Trophoblast cell (in vitro differentiated cells and primary cell): ENCODE measurements around the gene SLAIN1.

Experiments used
- DNase-seq, 2 donors: peaks; one replicate each; pipeline ENCODE4 v3.0.0-alpha.2; 2016
- H2AFZ ChIP-seq: 2 replicates; pipeline ENCODE4 v1.6.1; 2013; ENCODE audit warnings: low read length, moderate library complexity, mild to moderate bottlenecking; ENCODE audit not compliant: insufficient read depth, poor library complexity
- H2AK5ac ChIP-seq: 2 replicates; pipeline ENCODE4 v1.6.1; 2013; ENCODE audit warnings: mild to moderate bottlenecking, low read length
- H2BK120ac ChIP-seq: 2 replicates; pipeline ENCODE4 v1.6.1; 2013; ENCODE audit warnings: low read length, mild to moderate bottlenecking, moderate library complexity; ENCODE audit not compliant: insufficient read depth, poor library complexity
- H2BK12ac ChIP-seq: 2 replicates; pipeline ENCODE4 v1.6.1; 2013; ENCODE audit warnings: mild to moderate bottlenecking, low read length, moderate library complexity
- H2BK5ac ChIP-seq: 2 replicates; pipeline ENCODE4 v1.6.1; 2013; ENCODE audit warnings: low read length, low read depth, moderate library complexity, mild to moderate bottlenecking; ENCODE audit not compliant: poor library complexity
- H3K14ac ChIP-seq: 2 replicates; pipeline ENCODE4 v1.6.1; 2013; ENCODE audit warnings: mild to moderate bottlenecking, low read length
- H3K18ac ChIP-seq: 2 replicates; pipeline ENCODE4 v1.6.1; 2013; ENCODE audit warnings: mild to moderate bottlenecking, low read length
- H3K23ac ChIP-seq: 2 replicates; pipeline ENCODE4 v1.6.1; 2013; ENCODE audit warnings: low read length
- H3K27ac ChIP-seq: 2 replicates; pipeline ENCODE4 v1.5.1; 2013; ENCODE audit warnings: low read depth, mild to moderate bottlenecking, inconsistent platforms, low read length, moderate library complexity
- H3K27me3 ChIP-seq: 2 replicates; pipeline ENCODE4 v1.6.1; 2013; ENCODE audit warnings: inconsistent platforms, mild to moderate bottlenecking, low read length, moderate library complexity; ENCODE audit not compliant: insufficient read depth
- H3K36me3 ChIP-seq, 2 experiments: 1 replicate in 1 of 2; 2 replicates in 1 of 2; pipeline ENCODE4 v1.6.1; 2013; ENCODE audit warnings: low read length in 2 of 2, mild to moderate bottlenecking in 2 of 2, moderate library complexity in 1 of 2; ENCODE audit not compliant: insufficient read depth in 2 of 2, control insufficient read depth in 1 of 2
- H3K4ac ChIP-seq: 2 replicates; pipeline ENCODE4 v1.6.1; 2013; ENCODE audit warnings: low read depth, mild to moderate bottlenecking, low read length, moderate library complexity
- H3K4me1 ChIP-seq, 2 experiments: 1 replicate in 1 of 2; 2 replicates in 1 of 2; pipeline ENCODE4 v1.6.1; 2013; ENCODE audit warnings: low read length in 2 of 2, mild to moderate bottlenecking in 2 of 2, moderate library complexity in 1 of 2; ENCODE audit not compliant: insufficient read depth in 2 of 2, control insufficient read depth in 1 of 2
- H3K4me2 ChIP-seq: 2 replicates; pipeline ENCODE4 v1.6.1; 2013; ENCODE audit warnings: inconsistent platforms, mild to moderate bottlenecking, low read length, moderate library complexity
- H3K4me3 ChIP-seq: 2 replicates; pipeline ENCODE4 v1.5.1; 2013; ENCODE audit warnings: mild to moderate bottlenecking, low read depth, low read length, inconsistent platforms
- H3K79me1 ChIP-seq: one replicate; pipeline ENCODE4 v1.6.1; 2013; ENCODE audit warnings: low read length
- H3K79me2 ChIP-seq: 2 replicates; pipeline ENCODE4 v1.6.1; 2013; ENCODE audit warnings: low read length, mild to moderate bottlenecking; ENCODE audit not compliant: control insufficient read depth, insufficient read depth, poor library complexity
- H3K9ac ChIP-seq: 2 replicates; pipeline ENCODE4 v1.6.1; 2013; ENCODE audit warnings: mild to moderate bottlenecking, low read length
- H3K9me3 ChIP-seq: 2 replicates; pipeline ENCODE4 v1.6.1; 2013; ENCODE audit warnings: low read depth, mild to moderate bottlenecking, control low read depth, inconsistent platforms, low read length; ENCODE audit not compliant: insufficient read depth
- H4K12ac ChIP-seq: 2 replicates; pipeline ENCODE4 v1.6.1; 2013; ENCODE audit warnings: low read depth, mild to moderate bottlenecking, low read length, moderate library complexity
- H4K8ac ChIP-seq: 2 replicates; pipeline ENCODE4 v1.6.1; 2013; ENCODE audit warnings: low read depth, mild to moderate bottlenecking, low read length, moderate library complexity
- H4K91ac ChIP-seq: one replicate; pipeline ENCODE4 v1.6.1; 2013; ENCODE audit warnings: low read depth, mild to moderate bottlenecking, low read length, moderate library complexity
- WGBS: extraction: QIAGEN DNeasy Blood & Tissue Kit; methylation state at CpG from one replicate; pipeline ENCODE4 v1.1.7; 2013; ENCODE audit warnings: missing lambda C conversion rate; ENCODE audit not compliant: insufficient read length, insufficient coverage; ENCODE audit errors: extremely low coverage; 5-methylcytosine and 5-hydroxymethylcytosine counted together

Gene SLAIN1

GRCh38 chr13:77719128-77719527 lies 21.6 kb downstream of the SLAIN1 start:
- no peak overlapping the region for H3K18ac ChIP-seq
- no peak overlapping the region for H4K12ac ChIP-seq
- no peaks in the 10 kb centered on the region for H3K27me3 ChIP-seq
- H4K91ac ChIP-seq: no peak overlapping the region
- H3K79me2 ChIP-seq: no peaks in the 10 kb centered on the region
- H3K4ac ChIP-seq: no peak overlapping the region
- H3K36me3 ChIP-seq: no peaks in the 10 kb centered on the region
- no peak overlapping the region for H3K4me3 ChIP-seq
- H4K8ac ChIP-seq: no peak overlapping the region
- H3K4me1 ChIP-seq: no peaks in the 10 kb centered on the region
- no peak overlapping the region for H3K4me2 ChIP-seq
- no peak overlapping the region for H2BK120ac ChIP-seq
- H2BK5ac ChIP-seq: no peak overlapping the region
- no peak for DNase-seq
- no peak overlapping the region for H2BK12ac ChIP-seq
- no peak overlapping the region for H3K14ac ChIP-seq
- H3K9ac ChIP-seq: no peak overlapping the region
- no peaks in the 10 kb centered on the region for H3K79me1 ChIP-seq
- H3K27ac ChIP-seq: no peak overlapping the region
- H2AK5ac ChIP-seq: no peak overlapping the region
- H2AFZ ChIP-seq: no peak overlapping the region
- no peaks in the 10 kb centered on the region for H3K9me3 ChIP-seq
- H3K23ac ChIP-seq: no peak overlapping the region

GRCh38 chr13:77720988-77721387 lies 23.5 kb downstream of the SLAIN1 start:
- Histone ChIP-seq H3K9me3 (no peaks in the 10 kb centered on the region), H3K27ac (no peak overlapping the region), H3K9ac (no peak overlapping the region), H4K8ac (no peak overlapping the region), H2BK12ac (no peak overlapping the region), H3K27me3 (no peaks in the 10 kb centered on the region), H3K4me3 (no peak overlapping the region), H3K36me3 (no peaks in the 10 kb centered on the region), H3K4ac (no peak overlapping the region), H3K79me1 (no peaks in the 10 kb centered on the region), H4K91ac (no peak overlapping the region), H2AK5ac (no peak overlapping the region), H3K23ac (no peak overlapping the region), H3K18ac (no peak overlapping the region), H3K4me2 (no peak overlapping the region), H2BK5ac (no peak overlapping the region), H3K14ac (no peak overlapping the region), H3K4me1 (no peaks in the 10 kb centered on the region), H3K79me2 (no peaks in the 10 kb centered on the region), H4K12ac (no peak overlapping the region), H2AFZ (no peak overlapping the region), H2BK120ac (no peak overlapping the region)
- no CpG with 5 or more reads among the region's 5 CpGs for WGBS
- no peak for DNase-seq

- no peak overlapping the region for H2BK120ac ChIP-seq
- no peaks in the 10 kb centered on the region for H3K9me3 ChIP-seq
- no peaks in the 10 kb centered on the region for H3K79me1 ChIP-seq
- H4K12ac ChIP-seq: no peak overlapping the region
- no peak overlapping the region for H2BK12ac ChIP-seq
- no peaks in the 10 kb centered on the region for H3K27me3 ChIP-seq
- no peak overlapping the region for H3K4ac ChIP-seq
- no peak overlapping the region for H3K4me2 ChIP-seq
- H4K91ac ChIP-seq: no peak overlapping the region
- no peaks in the 10 kb centered on the region for H3K4me1 ChIP-seq
- H3K23ac ChIP-seq: no peak overlapping the region
- no peak overlapping the region for H2BK5ac ChIP-seq
- no peak overlapping the region for H2AK5ac ChIP-seq
- H2AFZ ChIP-seq: no peak overlapping the region
- no peak overlapping the region for H3K27ac ChIP-seq
- no CpG with 5 or more reads among the region's 6 CpGs for WGBS
- DNase-seq: no peak
- no peaks in the 10 kb centered on the region for H3K36me3 ChIP-seq
- H3K14ac ChIP-seq: no peak overlapping the region
- H4K8ac ChIP-seq: no peak overlapping the region
- no peak overlapping the region for H3K4me3 ChIP-seq
- no peaks in the 10 kb centered on the region for H3K79me2 ChIP-seq
- no peak overlapping the region for H3K18ac ChIP-seq
- no peak overlapping the region for H3K9ac ChIP-seq
These were observed 26.6 kb downstream of the SLAIN1 start for GRCh38 chr13:77724092-77724491.

GRCh38 chr13:77725071-77725470 lies 27.6 kb downstream of the SLAIN1 start:
- Histone ChIP-seq H2BK12ac (no peak overlapping the region), H3K4me2 (no peak overlapping the region), H2AK5ac (no peak overlapping the region), H3K4me3 (no peak overlapping the region), H3K9me3 (no peaks in the 10 kb centered on the region), H3K4ac (no peak overlapping the region), H3K18ac (no peak overlapping the region), H4K12ac (no peak overlapping the region), H3K14ac (no peak overlapping the region), H2BK120ac (no peak overlapping the region), H2BK5ac (no peak overlapping the region), H3K4me1 (no peaks in the 10 kb centered on the region), H3K79me2 (no peaks in the 10 kb centered on the region), H3K79me1 (no peaks in the 10 kb centered on the region), H2AFZ (no peak overlapping the region), H4K8ac (no peak overlapping the region), H3K36me3 (no peaks in the 10 kb centered on the region), H3K9ac (no peak overlapping the region), H4K91ac (no peak overlapping the region), H3K27me3 (no peaks in the 10 kb centered on the region), H3K23ac (no peak overlapping the region), H3K27ac (no peak overlapping the region)
- no peak for DNase-seq
- no CpG with 5 or more reads among the region's 1 CpG for WGBS
